NCI-H2196 treated with DMSO at 0.1 percent for 48 hours (cell line): ENCODE measurements around the gene B3GNT3.

Experiments used
- DNase-seq: peaks from one replicate; lab custom pipeline; 2025; ENCODE audit not compliant: unreplicated experiment; lab: John Stamatoyannopoulos, UW

The B3GNT3 gene

DNA sequence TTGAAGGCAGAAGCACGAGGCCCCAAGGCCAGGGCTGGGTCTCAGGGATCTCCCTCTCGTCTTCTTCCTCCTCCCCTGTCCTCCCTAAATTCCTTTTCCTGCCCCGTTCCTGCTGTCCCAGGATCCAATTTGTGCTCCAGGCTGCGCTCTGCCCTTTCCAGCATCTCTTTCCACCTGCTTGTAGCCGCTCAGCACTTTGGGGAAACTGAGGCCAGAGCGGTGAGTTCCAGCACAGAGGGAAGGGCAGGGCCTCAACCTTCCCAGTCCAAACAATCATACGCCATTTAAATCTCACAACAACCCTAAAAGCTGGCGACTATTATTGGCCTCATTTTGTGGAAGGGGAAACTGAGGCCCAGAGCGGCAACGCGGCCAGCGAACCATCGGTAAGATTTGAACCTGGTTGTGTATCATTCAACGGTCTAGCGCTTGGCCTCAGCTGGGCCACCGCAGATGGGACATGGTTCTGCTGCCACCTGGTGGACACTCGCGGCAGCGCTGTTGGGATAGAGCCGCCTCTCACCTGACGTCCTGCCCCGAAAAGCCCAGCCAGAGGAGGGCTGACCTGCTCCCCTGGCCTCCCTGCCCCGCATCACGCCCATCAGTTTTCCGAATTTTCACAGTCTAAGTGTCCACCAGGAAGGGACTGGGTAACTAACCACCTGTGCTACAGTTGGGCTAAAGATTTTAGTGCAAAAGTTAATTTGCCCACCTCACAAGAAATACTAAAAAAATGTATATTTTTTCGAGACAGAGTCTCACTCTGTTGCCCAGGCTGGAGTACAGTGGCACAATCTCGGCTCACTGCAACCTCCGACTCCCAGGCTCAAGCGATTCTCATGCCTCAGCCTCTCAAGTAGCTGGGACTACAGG, 60.6 kb downstream of the B3GNT3 start:
- DNase-seq, result peak; percentile 42

DNA sequence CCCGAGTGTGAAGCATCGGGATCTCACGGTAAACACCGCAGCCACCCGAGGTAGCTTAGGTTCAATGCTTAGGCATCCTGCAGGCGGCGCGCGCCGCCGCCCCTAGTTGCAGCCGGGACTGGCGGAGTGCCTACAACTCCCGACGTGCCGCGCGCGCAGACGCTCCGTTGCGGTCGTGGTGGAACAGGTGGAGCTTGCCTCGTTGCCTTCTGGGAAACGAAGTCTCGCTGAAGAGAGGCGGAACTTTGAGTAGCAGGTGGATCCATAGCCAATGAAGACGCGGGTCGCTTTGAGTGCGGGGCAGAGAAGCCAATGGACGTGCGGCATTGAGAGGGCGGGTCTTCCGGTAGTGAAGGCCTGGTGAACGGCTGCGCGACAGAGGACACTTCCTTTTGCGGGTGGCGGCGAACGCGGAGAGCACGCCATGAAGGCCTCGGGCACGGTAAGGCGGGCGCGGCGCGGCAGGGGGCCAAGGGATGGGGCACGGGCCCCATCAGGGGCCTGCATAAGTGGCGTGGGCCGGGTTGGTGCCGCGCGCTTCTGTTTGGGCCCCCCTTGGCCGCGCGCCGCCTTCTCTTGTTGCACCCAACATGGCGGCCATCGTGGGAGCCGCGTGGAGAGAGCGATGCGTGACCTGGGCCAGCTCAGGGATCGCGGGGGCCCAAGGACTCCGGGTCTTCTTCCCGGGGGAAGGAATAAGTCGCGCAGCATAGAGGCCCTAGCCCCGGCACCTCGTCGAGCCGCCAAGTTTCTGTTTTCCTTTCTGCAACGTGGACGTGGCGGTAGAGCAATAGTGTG, 64.8 kb downstream of the B3GNT3 start, which contains the start of gene RPL18A:
Gene RPL18A, plus strand, starts transcription at position 378 of the 798 bp plus-strand sequence. Its CDS starts 47 bp downstream, at position 425.
- DNase-seq, result peak; percentile 98

DNA sequence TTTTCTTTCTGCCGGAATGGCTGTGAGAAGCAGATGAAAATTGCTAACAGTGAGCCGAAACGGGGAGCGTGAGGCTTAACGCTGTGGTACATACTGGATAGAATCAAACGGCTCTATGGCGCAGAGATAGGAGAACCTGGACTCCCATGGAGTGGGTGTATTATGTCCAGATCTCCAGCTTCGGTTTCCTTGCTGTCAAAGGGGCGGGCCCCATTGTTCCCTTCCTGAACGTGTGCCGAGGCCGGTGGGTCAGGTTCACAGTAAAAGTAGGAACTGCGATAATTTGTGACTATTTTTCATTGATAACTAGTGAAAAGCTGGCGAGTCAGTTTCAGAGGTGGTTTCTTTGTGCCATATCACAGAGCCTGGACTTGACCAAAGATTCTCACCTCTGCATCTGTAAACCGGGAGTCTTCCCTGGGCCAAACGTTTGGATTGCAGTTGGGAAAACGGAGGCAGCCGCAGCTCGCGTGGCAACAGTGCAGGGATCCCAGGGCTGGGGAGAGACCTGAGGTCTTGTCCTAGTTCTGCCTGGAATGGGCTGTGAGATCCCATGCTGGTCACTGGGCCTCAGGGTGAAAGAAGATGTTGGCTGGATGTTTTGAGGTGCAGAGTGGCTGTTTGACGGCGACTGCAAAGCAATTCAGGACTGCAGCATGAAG, 65.5 kb downstream of the B3GNT3 start:
- DNase-seq, result no peak

DNA sequence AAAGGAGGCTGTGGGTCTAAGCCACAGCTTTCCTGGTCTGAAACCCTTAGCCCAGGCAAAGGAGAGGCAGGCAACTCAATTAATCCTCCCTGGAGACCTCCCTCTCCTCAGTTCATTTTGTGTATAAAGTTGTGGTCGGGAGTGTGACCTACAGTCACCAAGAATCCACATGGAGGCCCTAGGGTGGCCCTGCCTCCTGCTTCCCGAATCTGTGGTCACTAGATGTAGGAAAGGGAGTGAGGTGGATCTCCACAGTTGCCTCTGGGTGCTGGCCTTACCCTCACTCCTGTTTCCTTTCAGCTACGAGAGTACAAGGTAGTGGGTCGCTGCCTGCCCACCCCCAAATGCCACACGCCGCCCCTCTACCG, 66.0 kb downstream of the B3GNT3 start:
- DNase-seq, result no peak

DNA sequence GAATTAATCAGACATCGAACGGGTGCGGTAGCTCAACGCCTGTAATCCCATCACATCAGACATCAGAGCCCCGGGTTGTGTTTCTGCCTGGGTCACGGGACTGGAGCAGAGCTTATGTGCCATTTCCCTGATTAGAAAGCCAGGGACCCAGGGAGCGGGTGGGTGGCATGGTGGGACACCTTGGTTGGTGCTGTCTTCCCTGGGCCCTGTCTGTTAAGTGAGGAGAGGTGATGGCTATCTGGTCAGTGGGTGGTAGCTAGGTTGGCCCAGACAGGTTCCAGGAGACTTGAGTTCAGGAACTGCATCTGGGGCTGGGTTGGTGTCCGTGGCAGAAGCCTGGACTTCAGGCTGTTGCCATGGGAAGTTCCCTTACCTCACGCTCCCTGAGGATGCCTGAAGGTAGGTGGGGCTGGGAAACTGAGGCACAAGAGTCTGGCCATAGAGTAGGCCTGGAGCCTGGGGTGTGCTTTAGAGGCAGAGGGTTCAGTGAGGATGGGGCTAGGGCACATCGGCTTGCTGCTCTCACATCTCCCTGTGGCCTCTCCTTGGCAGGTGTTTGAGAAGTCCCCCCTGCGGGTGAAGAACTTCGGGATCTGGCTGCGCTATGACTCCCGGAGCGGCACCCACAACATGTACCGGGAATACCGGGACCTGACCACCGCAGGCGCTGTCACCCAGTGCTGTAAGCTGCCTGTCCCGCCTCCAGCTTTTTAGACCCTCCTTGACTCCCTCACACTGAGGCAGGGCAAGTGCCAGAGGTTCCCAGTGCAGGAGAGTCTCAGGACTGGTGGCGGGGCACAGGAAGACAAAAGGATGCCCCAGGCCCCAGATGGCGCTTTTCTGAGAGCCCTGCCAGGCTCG, 66.8 kb downstream of the B3GNT3 start:
- DNase-seq, result no peak

DNA sequence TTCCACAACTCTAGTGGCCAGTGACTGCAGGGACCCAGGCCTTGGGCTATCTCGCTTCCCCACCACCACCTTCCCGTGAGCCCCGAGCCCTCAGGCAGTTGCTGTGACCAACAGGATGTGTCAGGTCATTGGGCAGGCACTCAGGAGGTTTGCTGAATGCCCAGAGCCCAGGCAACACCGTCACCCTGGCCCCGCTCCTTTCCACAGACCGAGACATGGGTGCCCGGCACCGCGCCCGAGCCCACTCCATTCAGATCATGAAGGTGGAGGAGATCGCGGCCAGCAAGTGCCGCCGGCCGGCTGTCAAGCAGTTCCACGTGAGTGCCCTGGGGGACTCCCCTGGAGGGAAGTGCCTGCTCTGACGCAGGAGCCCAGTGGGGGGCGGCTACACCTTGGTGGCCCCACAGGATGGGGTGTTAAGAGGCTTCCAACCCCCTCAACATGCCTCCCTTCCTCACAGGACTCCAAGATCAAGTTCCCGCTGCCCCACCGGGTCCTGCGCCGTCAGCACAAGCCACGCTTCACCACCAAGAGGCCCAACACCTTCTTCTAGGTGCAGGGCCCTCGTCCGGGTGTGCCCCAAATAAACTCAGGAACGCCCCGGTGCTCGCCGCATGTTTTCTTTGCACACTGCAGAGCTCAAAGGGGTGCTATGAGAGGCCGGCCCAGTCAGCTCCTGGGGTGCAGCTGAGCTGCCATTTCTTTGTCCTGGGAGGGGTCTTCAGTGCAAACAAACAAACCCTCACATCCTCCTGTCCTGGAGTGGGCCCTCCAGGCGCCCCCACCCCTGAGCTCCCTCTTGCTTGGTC, 68.0 kb downstream of the B3GNT3 start:
- DNase-seq, result no peak
